IMR-90 (cell line): Measurements from ENCODE around the gene RBMS3. TPM values are rescaled to one million over a fixed set of nuclear protein-coding genes. Genes with fewer than 3 reads are reported as not detected.

Experiments
- ATAC-seq: fragments of 200-7000 bp; cut with Tn5 transposase; 2 replicates; pipeline ENCODE4 v1.9.1; 2020; ENCODE audit warnings: low read depth, mild to moderate bottlenecking, moderate library complexity
- BruUV-seq: library from RNA; stranded (reverse); fragments of 400-500 nt; replicated peaks from 2 replicates; lab custom pipeline; 2021; lab: Mats Ljungman, UMichigan
- CTCF ChIA-PET: fragments of 300-600 bp; formaldehyde crosslinking; extraction: SDS; loops from one replicate; lab custom pipeline; 2021; ENCODE audit warnings: antibody characterized with exemption; lab: Yijun Ruan, JAX
- POLR2A ChIA-PET: fragments of 300-600 bp; sonication (Branson Sonifier 250); formaldehyde crosslinking; loops from one replicate; lab custom pipeline; 2022; ENCODE audit warnings: antibody characterized with exemption; ENCODE audit not compliant: unreplicated experiment; lab: Charles Lee
- DNase-seq: peaks from one replicate; pipeline ENCODE4 v3.0.0; 2013
- H2AFZ ChIP-seq: replicated peaks from 2 replicates; pipeline ENCODE3; 2013; ENCODE audit warnings: low read length, mild to moderate bottlenecking; ENCODE audit not compliant: poor library complexity
- H2AK5ac ChIP-seq: 2 replicates; pipeline ENCODE4 v1.6.1; 2013; ENCODE audit warnings: low read depth, low read length, inconsistent platforms
- H2AK9ac ChIP-seq: replicated peaks from 2 replicates; pipeline ENCODE3; 2013; ENCODE audit warnings: mild to moderate bottlenecking, low read depth, low read length, moderate library complexity; ENCODE audit not compliant: poor library complexity
- H2BK120ac ChIP-seq: 2 replicates; pipeline ENCODE4 v1.6.1; 2013; ENCODE audit warnings: low read depth, low read length, inconsistent platforms
- H2BK15ac ChIP-seq: 3 replicates; pipeline ENCODE4 v1.6.1; 2013; ENCODE audit warnings: low read depth, low read length, inconsistent platforms
- H2BK20ac ChIP-seq: 2 replicates; pipeline ENCODE4 v1.6.1; 2013; ENCODE audit warnings: low read depth, mild to moderate bottlenecking, inconsistent platforms, low read length, moderate library complexity
- H2BK5ac ChIP-seq: 2 replicates; pipeline ENCODE4 v1.6.1; 2013; ENCODE audit warnings: mild to moderate bottlenecking, low read depth, low read length, inconsistent platforms; ENCODE audit not compliant: poor library complexity, severe bottlenecking
- H3K14ac ChIP-seq: replicated peaks from 2 replicates; pipeline ENCODE4 v1.6.1; 2013; ENCODE audit warnings: low read depth, low read length, inconsistent platforms
- H3K18ac ChIP-seq: 2 replicates; pipeline ENCODE4 v1.6.1; 2013; ENCODE audit warnings: low read depth, low read length, control low read depth
- H3K23ac ChIP-seq: 2 replicates; pipeline ENCODE4 v1.6.1; 2013; ENCODE audit warnings: low read depth, low read length, inconsistent platforms
- H3K27ac ChIP-seq: 2 replicates; pipeline ENCODE4 v1.5.1; 2013; ENCODE audit warnings: mild to moderate bottlenecking, control low read depth, low read length; ENCODE audit not compliant: insufficient read depth
- H3K27me3 ChIP-seq: 2 replicates; pipeline ENCODE4 v1.6.1; 2013; ENCODE audit warnings: low read length; ENCODE audit not compliant: control insufficient read depth, insufficient read depth
- H3K36me3 ChIP-seq: 2 replicates; pipeline ENCODE4 v1.6.1; 2013; ENCODE audit warnings: low read length, mixed read lengths; ENCODE audit not compliant: control insufficient read depth, insufficient read depth
- H3K4ac ChIP-seq: 2 replicates; pipeline ENCODE4 v1.6.1; 2013; ENCODE audit warnings: low read depth, low read length, inconsistent platforms
- H3K4me1 ChIP-seq: 2 replicates; pipeline ENCODE4 v1.6.1; 2013; ENCODE audit warnings: low read length, mixed read lengths; ENCODE audit not compliant: control insufficient read depth, insufficient read depth
- H3K4me2 ChIP-seq: 2 replicates; pipeline ENCODE4 v1.6.1; 2013; ENCODE audit warnings: low read depth, mild to moderate bottlenecking, control low read depth, low read length, moderate library complexity
- H3K4me3 ChIP-seq: 2 replicates; pipeline ENCODE4 v1.5.1; 2013; ENCODE audit warnings: low read depth, mild to moderate bottlenecking, control low read depth, low read length, moderate library complexity; ENCODE audit not compliant: insufficient read depth
- H3K56ac ChIP-seq: 2 replicates; pipeline ENCODE4 v1.6.1; 2013; ENCODE audit warnings: low read length, inconsistent platforms; ENCODE audit not compliant: insufficient read depth; ENCODE audit errors: extremely low read depth
- H3K79me1 ChIP-seq, 2 experiments: 2 replicates each; pipeline ENCODE4 v1.6.1; 2013; ENCODE audit warnings: low read length in 2 of 2, inconsistent platforms in 1 of 2, low read depth in 1 of 2
- H3K9ac ChIP-seq: 2 replicates; pipeline ENCODE4 v1.6.1; 2013; ENCODE audit warnings: low read depth, low read length, control low read depth
- H3K9me1 ChIP-seq: 2 replicates; pipeline ENCODE4 v1.6.1; 2013; ENCODE audit warnings: low read length, inconsistent platforms; ENCODE audit not compliant: insufficient read depth
- H3K9me3 ChIP-seq: 2 replicates; pipeline ENCODE4 v1.6.1; 2013; ENCODE audit warnings: low read length; ENCODE audit not compliant: control insufficient read depth, insufficient read depth
- H4K20me1 ChIP-seq: 2 replicates; pipeline ENCODE4 v1.6.1; 2013; ENCODE audit warnings: low read length, inconsistent platforms; ENCODE audit not compliant: insufficient read depth
- H4K5ac ChIP-seq: 2 replicates; pipeline ENCODE4 v1.6.1; 2013; ENCODE audit warnings: mild to moderate bottlenecking, low read depth, low read length, control low read depth
- H4K8ac ChIP-seq, 2 experiments: 2 replicates each; pipeline ENCODE4 v1.6.1; 2013; ENCODE audit warnings: low read depth in 2 of 2, low read length in 2 of 2, control low read depth in 1 of 2, inconsistent platforms in 1 of 2
- H4K91ac ChIP-seq: 2 replicates; pipeline ENCODE4 v1.6.1; 2013; ENCODE audit warnings: low read depth, low read length, inconsistent platforms; ENCODE audit not compliant: insufficient read depth
- BHLHE40 ChIP-seq: fragments of 150-350 bp; IDR thresholded peaks from 2 replicates; pipeline ENCODE4 v1.6.1; 2016; ENCODE audit warnings: mild to moderate bottlenecking, low read depth, low read length
- CEBPB ChIP-seq: IDR thresholded peaks from 2 replicates; pipeline ENCODE4 v1.6.1; 2012; ENCODE audit warnings: low read depth, low read length, improper control_type of control experiment
- CTCF ChIP-seq: conservative IDR thresholded peaks from 2 replicates; pipeline ENCODE4 v1.5.1; 2012; ENCODE audit warnings: mild to moderate bottlenecking, low read depth, low read length, improper control_type of control experiment
- ELK1 ChIP-seq: fragments of 150-350 bp; IDR thresholded peaks from 2 replicates; pipeline ENCODE4 v1.6.1; 2016; ENCODE audit warnings: low read depth, mild to moderate bottlenecking, low read length, moderate library complexity, borderline replicate concordance
- FOS ChIP-seq: fragments of 150-350 bp; IDR thresholded peaks from 2 replicates; pipeline ENCODE4 v1.6.1; 2016; ENCODE audit warnings: low read depth, low read length
- MAFK ChIP-seq: IDR thresholded peaks from 2 replicates; pipeline ENCODE4 v1.6.1; 2012; ENCODE audit warnings: low read depth, low read length, improper control_type of control experiment
- MXI1 ChIP-seq: IDR thresholded peaks from 2 replicates; pipeline ENCODE4 v1.6.1; 2012; ENCODE audit warnings: low read depth, mild to moderate bottlenecking, low read length, moderate library complexity, borderline replicate concordance
- POLR2A ChIP-seq: IDR thresholded peaks from 2 replicates; pipeline ENCODE4 v1.6.1; 2012; ENCODE audit warnings: mild to moderate bottlenecking, low read depth, low read length
- RAD21 ChIP-seq: IDR thresholded peaks from 2 replicates; pipeline ENCODE4 v1.6.1; 2012; ENCODE audit warnings: low read length, improper control_type of control experiment
- RFX5 ChIP-seq: IDR thresholded peaks from 2 replicates; pipeline ENCODE4 v1.8.0; 2012; ENCODE audit warnings: low read depth, mild to moderate bottlenecking, low read length, moderate library complexity
- SMC3 ChIP-seq: fragments of 150-350 bp; IDR thresholded peaks from 2 replicates; pipeline ENCODE4 v1.6.1; 2016; ENCODE audit warnings: low read depth, mild to moderate bottlenecking, antibody characterized with exemption, low read length, moderate library complexity
- WGBS, 2 experiments: methylation state at CpG; one replicate each; pipeline versions ENCODE4 v1.1.5 to v1.1.7; 2013; ENCODE audit warnings: missing lambda C conversion rate in 2 of 2; ENCODE audit not compliant: insufficient read length in 1 of 2; ENCODE audit errors: extremely low coverage in 2 of 2; 5-methylcytosine and 5-hydroxymethylcytosine counted together
- dilution Hi-C: fragments of 300-500 bp; cut with HindIII; formaldehyde crosslinking; loops from one replicate; pipeline ENCODE4 v1.14.3; 2018; ENCODE audit warnings: low sequenced_read_pairs; ENCODE audit not compliant: unreplicated experiment
- in situ Hi-C: fragments of 300-500 bp; cut with MboI; formaldehyde crosslinking; loops from 3 replicates; pipeline ENCODE4 v1.14.3; 2019; ENCODE audit warnings: low sequenced_read_pairs, inconsistent platforms, mixed read lengths
- intact Hi-C: fragments of 100-400 bp; cut with micrococcal nuclease; formaldehyde crosslinking; loops from 2 replicates; pipeline ENCODE4 v1.10.0; 2022
- polyA plus RNA-seq, 3 experiments: library from polyadenylated mRNA; depleted of rRNA; stranded (reverse); fragments of >200 nt; gene quantifications; 2 replicates each; pipeline ENCODE4 v1.2.3, GENCODE V29; 2012; ENCODE audit warnings: low replicate concordance in 1 of 3
- total RNA-seq: library from RNA; depleted of rRNA; stranded (reverse); fragments of >200 nt; gene quantifications from 2 replicates; pipeline ENCODE4 v1.2.3, GENCODE V29; 2012

RBMS3 gene
- total and polyA plus RNA-seq, 2 of the 4 experiments (the other 2 are of a cell fraction), result 15.2 to 127 TPM

- Histone ChIP-seq H4K8ac (no peak overlapping the region), H2BK5ac (no peak overlapping the region), H4K20me1 (no peaks in the 10 kb centered on the region), H2AK9ac (no peak overlapping the region), H3K4me3 (no peak overlapping the region), H3K79me1 (peaks cover 16 to 36% of the 10 kb centered on the region in 2 experiments), H3K4me2 (no peak overlapping the region), H4K91ac (no peak overlapping the region), H3K14ac (no peak overlapping the region), H3K9me3 (no peaks in the 10 kb centered on the region), H2AK5ac (no peak overlapping the region), H3K4ac (no peak overlapping the region), H3K56ac (no peak overlapping the region), H3K27me3 (no peaks in the 10 kb centered on the region), H3K9ac (no peak overlapping the region), H2BK20ac (no peak overlapping the region), H3K23ac (no peak overlapping the region), H3K18ac (no peak overlapping the region; the same call in 1 of the 2 replicates), H3K9me1 (no peaks in the 10 kb centered on the region), H2AFZ (no peak overlapping the region), H3K27ac (no peak overlapping the region), H2BK15ac (no peak overlapping the region), H2BK120ac (no peak overlapping the region), H4K5ac (no peak overlapping the region), H3K4me1 (no peaks in the 10 kb centered on the region; the same call in 1 of the 2 replicates), H3K36me3 (peaks cover 1% of the 10 kb centered on the region; the same call in 1 of the 2 replicates)
- intact Hi-C loops, result no loop called here
- ATAC-seq (no peak), DNase-seq (no peak)
- in situ Hi-C loops, result no loop called here
- dilution Hi-C loops, result no loop called here
- WGBS, 2 experiments, result no CpG with 5 or more reads among the region's 2 CpGs
- TF ChIP-seq RFX5 (no peak), FOS (no peak), CEBPB (no peak), MXI1 (no peak), BHLHE40 (no peak), POLR2A (no peak), MAFK (no peak), SMC3 (no peak), ELK1 (no peak), CTCF (no peak), RAD21 (no peak)
- CTCF ChIA-PET, result no interaction called here
- POLR2A ChIA-PET, result interaction anchor here (0.5 kb wide), 1 partner anchor 18 kb away, joined by 3 read pairs; no protein-coding TSS in a partner anchor
- no TSS peak for BruUV-seq
Observed at GRCh38 chr3:29389362-29389761, 108.5 kb downstream of the RBMS3 start.
